ENCODE results near the gene SPACDR.

SPACDR gene

GRCh38 chr7:100433276-100433591 is 30.8 kb downstream of the SPACDR start:
- in situ Hi-C loops (cut with MboI; ENCODE audit: low sequenced_read_pairs, unreplicated experiment), result no loop called here
- no peak for DNase-seq (ENCODE audit: low spot score)
- no peak for TF ChIP-seq CTCF (IDR thresholded peaks at IDR 0.05; ENCODE audit: borderline replicate concordance, control extremely low read depth, extremely low read depth, insufficient read depth, missing control alignments)

GRCh38 chr7:100432621-100433275 is 31.3 kb downstream of the SPACDR start:
- in situ Hi-C loops (cut with MboI; ENCODE audit: low sequenced_read_pairs, unreplicated experiment), result no loop called here
- TF ChIP-seq CTCF (IDR thresholded peaks at IDR 0.05; ENCODE audit: borderline replicate concordance, control extremely low read depth, extremely low read depth, insufficient read depth, missing control alignments), result no peak
- DNase-seq (ENCODE audit: low spot score), result no peak

GRCh38 chr7:100432053-100432452 is 32.0 kb downstream of the SPACDR start:
- in situ Hi-C loops (cut with MboI; ENCODE audit: low sequenced_read_pairs, unreplicated experiment), result no loop called here
- no peak for TF ChIP-seq CTCF (IDR thresholded peaks at IDR 0.05; ENCODE audit: borderline replicate concordance, control extremely low read depth, extremely low read depth, insufficient read depth, missing control alignments)
- no peak for DNase-seq (ENCODE audit: low spot score)

- in situ Hi-C loops (cut with MboI; ENCODE audit: low sequenced_read_pairs, unreplicated experiment), result no loop called here
- no peak for TF ChIP-seq CTCF (IDR thresholded peaks at IDR 0.05; ENCODE audit: borderline replicate concordance, control extremely low read depth, extremely low read depth, insufficient read depth, missing control alignments)
- DNase-seq (ENCODE audit: low spot score), result no peak
Measured at GRCh38 chr7:100431286-100431735, 32.7 kb downstream of the SPACDR start.

GRCh38 chr7:100430493-100431285 is 33.4 kb downstream of the SPACDR start:
- DNase-seq (ENCODE audit: low spot score), result peak; percentile 46
- in situ Hi-C loops (cut with MboI; ENCODE audit: low sequenced_read_pairs, unreplicated experiment), result no loop called here

More at GRCh38 chr7:100430493-100431285, 33.4 kb downstream of the SPACDR start:
- no peak for TF ChIP-seq CTCF (IDR thresholded peaks at IDR 0.05; ENCODE audit: borderline replicate concordance, control extremely low read depth, extremely low read depth, insufficient read depth, missing control alignments)

Measured in GM13976 (cell line).